HG02885 (cell line): ENCODE measurements around the gene TNP2.

Experiments
- ATAC-seq: cut with Tn5 transposase; IDR thresholded peaks from one replicate; pipeline ENCODE4 v1.9.1; 2021; ENCODE audit warnings: mild to moderate bottlenecking; ENCODE audit not compliant: unreplicated experiment, poor library complexity

Gene TNP2

DNA sequence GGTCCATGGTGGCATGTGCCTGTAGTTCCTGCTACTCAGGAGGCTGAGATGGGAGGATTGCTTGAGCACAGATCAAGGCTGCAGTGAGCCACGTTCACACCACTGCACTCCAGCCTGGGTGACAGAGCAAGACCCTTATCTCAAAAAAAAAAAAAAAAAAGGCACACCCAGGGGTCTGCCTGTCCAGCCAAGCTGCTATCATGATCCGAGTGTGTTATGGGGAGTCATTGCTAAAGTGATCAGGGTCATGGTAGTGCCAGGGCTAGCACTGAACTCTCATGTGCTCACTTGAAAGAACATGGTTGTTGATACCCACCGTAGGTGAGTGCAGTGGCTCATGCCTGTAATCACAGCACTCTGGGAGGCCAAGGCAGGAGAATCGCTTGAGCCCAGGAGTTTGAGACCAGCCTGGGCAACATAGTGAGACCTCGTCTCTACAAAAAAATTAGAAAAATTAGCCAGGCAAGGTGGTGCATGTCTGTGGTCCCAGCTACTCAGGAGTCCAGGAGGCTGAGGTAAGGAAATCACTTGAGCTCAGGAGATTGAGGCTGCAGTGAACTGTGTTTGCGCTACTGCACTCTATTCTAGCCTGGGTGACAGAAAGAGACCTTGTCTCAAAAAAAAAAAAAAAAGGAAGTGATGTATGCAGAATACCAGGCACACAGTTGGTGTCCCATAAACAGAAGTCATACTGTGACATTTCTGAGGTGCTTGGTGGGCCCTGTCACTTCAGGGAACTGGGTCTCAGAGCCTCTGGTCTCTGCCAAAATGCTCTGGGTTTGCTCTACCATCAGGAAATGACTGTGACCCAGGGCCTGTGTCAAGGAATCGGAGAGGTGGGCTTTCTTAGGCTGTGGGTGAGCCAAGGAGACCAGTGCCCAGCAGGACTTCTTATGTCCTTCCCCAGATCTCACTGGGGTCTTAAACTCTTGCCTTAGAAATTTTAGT lies 9.8 kb upstream of the TNP2 start:
- no peak for ATAC-seq

DNA sequence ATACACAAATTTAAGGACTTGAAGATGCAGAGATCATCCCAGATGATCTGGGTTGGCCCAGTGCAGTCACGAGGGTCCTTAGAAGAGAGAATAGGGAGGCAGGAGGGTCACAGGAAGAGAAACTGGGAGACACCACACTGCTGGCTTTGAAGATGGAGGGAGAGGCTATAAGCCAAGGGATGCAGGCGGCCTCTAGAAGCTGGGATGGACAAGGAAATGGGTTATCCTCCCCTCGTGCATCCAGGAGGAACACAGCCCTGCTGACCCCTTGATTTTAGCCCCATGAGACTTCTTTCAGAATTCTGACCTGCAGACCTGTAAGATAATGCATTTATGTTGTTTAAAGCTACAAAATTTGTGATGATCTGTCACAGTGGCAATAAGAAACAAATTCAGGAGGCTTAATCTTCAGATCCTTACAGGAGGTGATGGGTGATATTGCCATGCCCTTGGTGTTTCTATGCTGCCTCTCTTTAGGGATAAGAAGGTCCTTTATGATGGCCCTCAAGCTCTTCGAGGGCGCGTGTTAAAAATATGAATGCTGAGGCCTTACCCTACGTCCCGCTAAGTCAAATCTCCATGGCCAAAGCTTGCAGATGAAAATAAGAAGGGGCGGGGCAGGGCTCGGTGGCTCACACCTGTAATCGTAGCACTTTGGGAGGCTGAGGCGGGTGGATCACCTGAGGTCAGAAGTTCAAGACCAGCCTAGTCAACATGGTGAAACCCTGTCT lies 8.6 kb upstream of the TNP2 start:
- no peak for ATAC-seq

DNA sequence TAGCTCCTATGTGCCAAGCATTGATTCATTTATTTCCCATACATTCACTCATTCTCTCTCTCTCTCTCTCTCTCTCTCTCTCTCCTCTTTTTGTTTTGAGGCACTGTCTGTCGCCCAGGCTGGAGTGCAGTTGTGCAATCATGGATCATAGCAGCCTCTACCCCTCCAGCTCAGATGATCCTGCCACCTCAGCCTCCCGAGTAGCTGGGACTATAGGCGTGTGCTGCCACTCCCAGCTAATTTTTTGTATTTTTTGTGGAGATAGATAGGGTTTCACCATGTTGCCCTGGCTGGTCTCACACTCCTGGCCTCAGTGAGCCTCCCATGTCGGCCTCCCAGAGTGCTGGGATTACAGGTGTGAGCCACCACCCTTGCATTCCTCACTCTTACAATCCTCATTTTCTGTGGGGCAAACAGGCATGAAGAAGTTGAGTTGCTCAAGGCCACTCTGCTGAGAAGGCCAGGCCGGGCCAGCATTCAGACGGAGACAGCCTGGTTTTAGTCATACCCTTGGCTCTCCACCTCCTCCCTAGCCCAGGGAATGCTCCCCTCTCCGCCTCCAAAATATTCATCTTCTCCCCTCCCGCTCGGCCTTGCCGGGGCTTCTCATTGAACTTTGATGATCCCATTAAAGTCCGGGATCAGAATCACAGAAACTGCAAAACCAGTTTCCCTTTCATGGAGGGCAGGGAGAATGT lies 7.9 kb upstream of the TNP2 start:
- ATAC-seq, result no peak

DNA sequence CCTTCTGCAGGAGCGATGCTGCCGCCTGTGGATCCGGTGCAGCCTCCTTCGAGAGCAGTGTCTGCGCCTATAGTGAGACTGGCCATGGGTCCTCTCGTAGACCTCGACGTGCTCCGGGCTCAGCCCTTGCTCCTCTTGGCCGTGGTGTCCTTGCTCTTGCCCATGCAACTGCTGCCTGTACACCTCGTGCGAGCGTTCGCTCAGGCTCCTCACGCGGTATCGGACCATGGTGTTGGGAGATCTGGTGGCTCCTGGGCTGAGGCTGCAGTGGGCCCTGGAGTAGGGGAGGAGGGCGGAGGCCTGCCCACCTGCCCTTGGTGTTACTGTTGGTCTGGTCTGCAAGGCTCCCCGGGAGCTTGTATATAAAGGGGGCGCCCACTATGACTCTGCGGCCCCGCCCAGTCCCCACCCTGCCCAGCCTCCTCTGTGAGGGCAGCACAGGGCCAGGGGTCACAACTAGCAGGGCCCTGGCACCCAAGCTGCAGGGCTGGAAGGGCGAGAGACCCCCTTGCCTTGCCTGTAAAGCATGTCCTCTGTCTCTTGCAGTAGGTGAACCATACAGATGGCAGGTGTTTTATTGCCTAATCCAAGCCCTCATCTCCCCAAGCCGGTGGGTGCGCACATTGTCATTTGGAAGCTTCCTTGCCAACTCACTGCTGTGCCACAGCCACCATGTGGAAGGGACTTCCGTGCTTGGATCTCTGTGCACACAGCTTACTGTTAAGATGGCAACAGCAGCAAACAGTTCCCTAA lies 7.2 kb upstream of the TNP2 start, which contains the start of gene PRM2:
Gene PRM2 (minus strand): TSS at position 338 of the 753 bp plus-strand sequence. CDS start 110 bp downstream, at position 228.
- ATAC-seq, result no peak

DNA sequence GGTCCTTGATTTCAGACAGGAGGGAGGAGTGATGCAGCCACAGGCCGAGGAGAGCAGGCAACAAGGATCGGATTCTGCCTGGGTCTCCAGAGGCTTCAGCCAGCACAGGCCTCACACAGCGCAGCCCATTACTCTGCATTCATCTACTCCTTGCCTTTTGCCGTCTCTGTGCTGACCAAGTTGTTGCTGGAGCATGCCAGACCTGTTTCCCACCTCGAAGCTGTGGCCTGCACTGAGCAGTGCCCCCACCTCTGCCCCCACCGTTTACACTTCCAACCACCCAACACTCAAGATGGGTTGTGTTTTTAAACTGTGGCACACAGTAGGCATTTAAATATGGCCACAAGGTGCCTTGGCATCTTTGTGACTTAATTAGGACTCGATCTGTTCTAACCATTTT lies 5.8 kb upstream of the TNP2 start:
- ATAC-seq, result no peak

DNA sequence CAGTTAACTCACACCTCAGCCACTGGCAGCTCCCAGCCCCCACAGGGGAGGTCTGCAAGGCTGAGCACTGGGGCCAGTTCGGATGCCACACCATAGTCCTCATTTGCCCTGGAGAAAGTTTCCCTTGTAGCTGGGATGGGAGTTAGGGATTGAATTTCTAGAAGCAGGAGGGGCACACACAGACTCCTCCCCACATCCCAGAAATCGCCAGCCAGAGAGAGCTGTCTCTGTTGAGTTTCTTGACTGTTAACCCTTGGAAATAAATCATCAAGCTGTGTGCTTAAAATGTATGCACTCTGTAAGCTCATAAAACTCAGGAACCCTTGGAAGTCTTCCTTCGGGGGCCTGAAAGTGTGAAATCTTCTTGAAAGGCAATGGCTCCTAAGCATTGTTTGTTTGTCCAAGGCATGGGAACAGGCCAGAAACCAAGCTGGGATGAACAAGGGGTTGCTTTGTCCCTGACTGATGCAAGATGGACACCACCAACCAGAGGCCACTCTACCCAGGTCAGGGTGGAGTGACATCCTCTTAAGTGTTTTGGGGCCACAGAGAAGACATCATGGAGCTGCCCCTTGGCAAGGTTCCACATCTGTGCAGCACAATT lies 4.7 kb upstream of the TNP2 start:
- no peak for ATAC-seq

DNA sequence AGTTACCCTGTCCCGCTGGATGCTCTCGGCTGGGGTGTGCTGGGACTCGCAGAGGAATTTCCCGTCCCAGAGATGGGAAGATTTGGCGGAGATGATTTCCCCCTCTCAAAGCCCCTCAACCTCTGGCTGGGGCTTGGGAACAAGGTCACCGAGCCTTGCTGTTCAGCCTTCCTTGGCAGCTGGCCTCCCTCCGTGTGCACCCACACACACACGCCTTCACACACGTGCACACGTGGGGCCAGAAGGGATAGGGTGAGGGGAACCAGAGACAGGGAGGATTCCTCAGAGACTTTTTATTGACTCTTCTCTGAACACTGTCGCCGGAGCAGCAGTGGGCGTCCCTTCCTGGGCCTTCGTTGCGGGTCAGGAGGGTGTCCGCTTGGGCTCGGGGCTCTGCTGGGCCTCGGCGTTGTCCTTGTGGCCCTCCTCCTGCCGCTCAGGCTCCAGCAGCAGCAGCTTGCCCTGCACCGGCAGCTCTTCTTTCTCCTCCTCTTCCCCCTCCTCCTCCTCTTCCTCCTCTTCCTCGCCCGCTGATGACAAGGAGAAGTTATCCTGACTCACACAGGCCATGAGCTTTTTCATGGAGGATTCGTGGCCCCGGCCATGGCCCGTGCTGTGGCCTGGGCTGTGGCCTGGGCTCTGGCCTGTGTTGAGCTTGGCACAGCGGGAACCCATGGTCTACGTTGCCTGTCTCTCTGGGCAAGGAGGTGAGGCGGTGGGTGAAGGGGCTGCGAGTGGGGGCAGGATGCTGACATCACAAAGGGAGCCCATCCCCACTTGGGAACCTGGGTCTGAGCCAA lies 4.0 kb upstream of the TNP2 start, which contains the start of gene PRM3:
Gene PRM3 (minus strand): TSS at position 709 of the 800 bp plus-strand sequence. CDS start 34 bp downstream, at position 675.
- no peak for ATAC-seq

DNA sequence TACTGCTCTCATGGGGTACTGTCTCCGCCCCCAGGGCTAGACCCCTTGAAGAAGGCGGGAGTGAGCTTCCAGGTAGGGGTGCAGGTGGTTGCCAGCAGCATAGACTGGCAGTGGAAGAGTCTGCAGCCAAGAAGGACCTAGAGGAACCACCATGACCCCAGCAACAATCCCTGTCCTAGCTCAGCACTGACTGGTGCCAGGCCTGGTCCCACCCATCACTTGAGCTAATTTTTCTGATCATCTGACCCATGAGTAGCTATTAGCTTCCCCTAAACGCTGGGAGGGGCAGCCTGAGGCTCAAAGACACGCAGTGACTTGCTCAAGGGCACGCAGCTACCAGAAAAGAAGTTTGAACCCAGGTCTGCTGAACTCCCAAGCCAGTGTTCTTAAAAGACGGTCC lies 3.4 kb upstream of the TNP2 start:
- no peak for ATAC-seq

DNA sequence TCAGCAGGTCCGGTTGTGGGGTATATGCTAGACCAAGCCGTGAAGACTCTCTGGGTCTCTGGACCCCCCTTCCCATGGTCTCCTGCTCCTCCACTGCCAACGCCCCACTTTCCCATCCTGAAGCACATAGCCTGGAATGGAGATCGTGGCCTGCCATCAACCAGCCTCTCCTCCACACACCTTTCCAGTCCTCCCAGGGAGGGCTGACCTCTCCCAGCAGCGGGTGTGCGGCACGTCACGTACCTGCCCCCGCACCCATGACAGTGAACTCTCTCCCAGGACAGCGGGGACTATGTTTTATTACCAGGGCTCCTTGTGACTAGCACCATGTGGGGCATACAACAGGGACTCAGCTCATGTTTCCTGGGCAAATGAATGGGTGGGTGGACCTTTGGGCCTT lies 2.5 kb upstream of the TNP2 start:
- no peak for ATAC-seq

DNA sequence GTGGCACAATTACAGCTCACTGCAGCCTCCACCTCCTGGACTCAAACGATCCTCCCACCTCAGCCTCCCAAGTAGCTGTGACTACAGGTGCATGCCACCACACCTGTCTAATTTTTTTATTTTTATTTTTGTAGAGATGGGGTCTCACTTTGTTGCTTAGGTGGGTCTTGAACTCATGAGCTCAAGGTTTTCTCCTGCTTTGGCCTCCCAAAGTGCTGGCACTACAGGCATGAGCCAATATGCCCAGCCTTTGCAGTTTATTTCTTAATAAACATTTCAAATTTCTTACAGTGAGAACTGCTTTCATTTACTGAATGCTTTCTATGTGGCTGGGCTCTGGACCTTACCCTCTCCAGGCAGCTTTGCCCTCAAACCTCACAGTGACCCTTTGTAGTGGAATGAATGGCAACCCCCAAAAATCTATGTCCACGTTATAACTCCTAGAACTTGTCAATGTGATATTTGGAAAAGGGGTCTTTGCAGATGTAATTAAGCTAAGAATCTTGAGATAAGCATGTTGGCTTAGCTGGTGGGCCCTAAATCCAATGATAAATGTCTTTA lies 1.6 kb upstream of the TNP2 start:
- no peak for ATAC-seq

DNA sequence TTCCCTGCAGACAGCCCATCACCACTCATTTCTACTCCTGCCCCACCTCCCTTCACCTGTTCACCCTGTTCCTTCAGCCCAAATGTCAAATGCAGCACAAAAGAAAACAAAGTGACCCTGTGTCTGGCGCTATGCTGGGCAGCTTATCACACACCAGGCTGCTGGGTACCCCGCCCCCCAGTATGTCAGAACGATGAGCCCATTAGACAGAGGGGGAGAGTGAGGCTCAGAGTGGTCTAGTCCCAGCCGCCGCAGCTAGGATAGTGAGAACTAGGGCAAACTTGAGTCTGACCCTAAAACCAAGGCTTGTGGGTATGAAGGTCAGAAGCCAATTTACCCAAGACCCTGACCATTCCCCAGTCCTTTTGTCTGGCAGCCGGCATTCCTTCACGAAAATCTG lies 4.0 kb downstream of the TNP2 start:
- no peak for ATAC-seq

DNA sequence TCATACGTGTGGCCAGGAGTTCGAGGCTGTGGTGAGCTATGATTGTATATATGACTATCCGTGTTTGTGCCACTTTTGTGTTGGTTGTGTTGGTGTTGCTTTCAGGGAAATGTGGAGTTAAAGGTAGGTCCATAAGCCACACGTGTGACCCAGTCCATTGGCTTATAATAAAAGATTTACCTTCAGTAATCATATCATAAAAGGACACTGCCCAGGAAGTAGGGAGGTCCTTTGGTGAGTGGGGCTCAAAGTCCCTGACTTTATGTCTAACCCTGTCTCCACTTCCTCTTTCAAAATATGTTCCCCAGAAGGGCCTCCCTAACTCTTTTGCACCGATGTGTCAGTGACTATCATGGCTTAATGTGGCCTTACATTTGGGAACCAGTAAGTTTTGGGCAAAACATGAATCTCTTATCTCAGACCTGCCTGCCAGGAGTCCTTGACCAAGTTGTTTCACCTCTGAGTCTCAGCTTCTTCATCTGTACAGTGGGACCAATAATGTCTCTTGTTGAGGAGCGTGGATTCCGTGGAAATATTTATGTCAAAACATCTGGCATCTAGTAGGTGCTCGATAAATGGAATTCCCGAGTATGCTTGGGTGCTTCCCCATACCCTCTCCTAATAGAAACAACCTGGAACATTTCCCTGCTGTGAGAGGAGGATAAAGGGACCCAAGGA lies 4.8 kb downstream of the TNP2 start:
- no peak for ATAC-seq

DNA sequence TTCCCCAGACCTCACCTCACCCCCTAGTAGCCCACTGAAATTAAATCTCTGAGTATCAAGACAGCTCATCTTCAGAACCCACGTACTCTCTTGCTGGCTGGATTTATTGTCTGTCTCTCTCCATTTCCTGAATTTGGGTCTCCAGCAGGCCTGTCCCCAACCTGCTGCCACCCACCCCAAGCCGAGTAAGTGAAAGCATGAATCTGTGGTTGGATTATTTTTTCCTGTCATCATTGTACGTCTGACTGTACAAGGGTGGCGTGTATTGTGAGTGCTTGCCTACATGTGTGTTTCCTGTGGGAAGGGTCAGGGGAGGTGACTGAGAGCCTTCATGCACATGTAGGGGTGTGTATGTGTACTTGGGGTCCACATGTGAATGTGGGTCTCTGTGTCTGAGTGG lies 5.4 kb downstream of the TNP2 start:
- ATAC-seq, result no peak

DNA sequence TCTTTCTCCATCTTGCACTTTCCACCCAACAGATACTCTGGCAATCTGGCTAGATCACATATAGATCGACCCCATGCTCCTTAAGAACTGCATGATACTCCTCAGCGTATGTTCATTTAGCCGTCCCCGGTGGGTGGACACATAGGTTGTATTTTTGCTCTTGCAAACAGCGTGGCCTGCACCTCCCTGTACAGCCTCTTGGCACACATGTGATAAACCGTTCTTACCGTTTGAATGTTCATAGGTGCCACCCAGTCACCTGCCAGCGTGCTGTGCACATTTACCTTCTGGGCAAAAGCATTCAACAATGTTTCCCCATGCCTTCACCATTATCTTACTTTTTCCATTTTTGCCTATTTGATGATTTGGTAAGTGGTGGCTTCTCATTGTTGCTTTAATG lies 6.2 kb downstream of the TNP2 start:
- ATAC-seq, result no peak

DNA sequence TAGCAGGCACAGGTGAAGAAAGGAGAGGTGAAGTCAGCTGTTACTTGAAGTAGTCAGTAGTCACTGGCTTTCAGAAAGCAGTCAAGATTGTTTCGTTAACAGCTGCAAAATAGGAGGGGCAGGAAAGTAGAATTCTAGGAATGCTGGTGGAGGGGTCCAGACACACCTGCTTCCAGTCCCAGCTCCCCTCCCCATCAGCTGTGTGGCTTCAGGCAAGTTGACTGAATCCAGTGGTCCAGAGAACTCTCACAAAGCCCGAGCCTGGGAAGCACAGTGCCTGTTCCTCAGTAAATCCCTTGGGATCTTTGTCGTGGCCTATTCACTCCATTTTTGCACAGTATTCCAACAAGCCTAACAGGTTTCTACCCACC lies 8.5 kb downstream of the TNP2 start:
- ATAC-seq, result no peak

DNA sequence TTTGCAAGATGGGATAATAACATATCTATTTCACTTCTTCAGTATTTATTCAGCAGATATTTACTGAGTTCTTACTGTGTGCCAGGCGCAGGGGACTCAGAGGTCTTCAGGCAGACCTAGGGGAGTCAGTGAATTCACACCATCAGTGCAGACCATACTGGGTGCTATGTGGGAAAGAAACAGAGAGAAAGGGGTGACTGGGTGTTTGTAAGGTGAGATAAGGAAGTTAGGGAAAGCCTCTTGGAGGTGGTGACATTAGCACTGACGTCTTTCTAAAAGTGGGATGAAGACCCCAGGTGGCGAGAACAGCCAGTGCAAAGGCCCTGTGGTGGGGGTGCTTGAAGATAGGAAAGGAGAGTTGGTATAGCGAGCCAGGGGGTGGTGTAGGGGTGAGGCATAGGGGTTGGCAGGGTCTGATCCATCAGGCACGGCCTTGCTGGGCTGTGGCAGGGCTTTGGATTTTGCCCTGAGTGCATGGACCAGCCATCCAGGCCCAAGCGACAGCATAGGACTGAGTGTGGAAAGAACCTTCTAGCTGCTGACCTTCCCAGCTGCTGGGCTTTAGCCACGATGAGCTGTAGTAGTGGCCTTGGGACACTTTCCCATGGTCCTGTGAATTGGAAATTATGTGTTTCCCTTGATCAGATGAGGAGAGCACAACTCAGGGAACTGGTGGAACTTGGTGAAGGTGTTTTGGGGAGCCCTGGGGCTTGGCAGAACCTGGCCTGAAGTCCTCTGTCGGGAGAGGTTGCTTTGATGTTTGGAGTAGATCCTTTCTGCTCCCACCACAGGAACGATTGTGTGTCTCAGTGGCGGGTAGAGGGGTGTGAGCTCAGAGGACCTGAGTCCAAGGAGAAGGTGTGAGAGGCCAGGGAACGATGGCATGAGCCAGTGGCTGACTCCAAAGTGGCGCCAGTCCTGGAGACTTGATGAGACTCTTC lies 9.2 kb downstream of the TNP2 start:
- ATAC-seq, result no peak
